HEK293 (cell line): ENCODE measurements around the gene CYB5R4.

ENCODE experiments used
- GFI1B ChIP-seq: fragments of 450-650 bp; formaldehyde crosslinking; IDR thresholded peaks from 2 replicates; pipeline ENCODE4 v1.5.1; 2016; ENCODE audit warnings: missing biosample characterization, missing genetic modification characterization
- GLI4 ChIP-seq: fragments of 450-650 bp; formaldehyde crosslinking; IDR thresholded peaks from 2 replicates; pipeline ENCODE4 v1.5.1; 2016; ENCODE audit warnings: missing biosample characterization, missing genetic modification characterization
- HIC1 ChIP-seq: fragments of 450-650 bp; formaldehyde crosslinking; IDR thresholded peaks from 2 replicates; pipeline ENCODE4 v1.5.1; 2016; ENCODE audit warnings: missing biosample characterization, missing genetic modification characterization
- KLF16 ChIP-seq: fragments of 450-650 bp; formaldehyde crosslinking; IDR thresholded peaks from 2 replicates; pipeline ENCODE4 v1.5.1; 2017; ENCODE audit warnings: missing biosample characterization, missing genetic modification characterization
- KLF17 ChIP-seq: fragments of 450-650 bp; formaldehyde crosslinking; IDR thresholded peaks from 2 replicates; pipeline ENCODE4 v1.5.1; 2016; ENCODE audit warnings: missing biosample characterization, missing genetic modification characterization
- PRDM4 ChIP-seq: fragments of 450-650 bp; formaldehyde crosslinking; IDR thresholded peaks from 2 replicates; pipeline ENCODE4 v1.5.1; 2017; ENCODE audit warnings: missing biosample characterization, missing genetic modification characterization
- REPIN1 ChIP-seq: fragments of 450-650 bp; formaldehyde crosslinking; IDR thresholded peaks from 2 replicates; pipeline ENCODE4 v1.5.1; 2017; ENCODE audit warnings: missing biosample characterization, missing genetic modification characterization, low read depth
- SCRT2 ChIP-seq: fragments of 450-650 bp; formaldehyde crosslinking; IDR thresholded peaks from 2 replicates; pipeline ENCODE4 v1.5.1; 2016; ENCODE audit warnings: missing biosample characterization, missing genetic modification characterization
- TCF7L2 ChIP-seq: IDR thresholded peaks from 2 replicates; pipeline ENCODE4 v1.6.1; 2011; ENCODE audit warnings: low read depth, mild to moderate bottlenecking, inconsistent platforms, low read length, moderate library complexity, borderline replicate concordance
- ZBTB11 ChIP-seq: fragments of 450-650 bp; formaldehyde crosslinking; conservative IDR thresholded peaks from 2 replicates; pipeline ENCODE4 v1.5.1; 2016; ENCODE audit warnings: low read depth, missing biosample characterization, missing genetic modification characterization
- ZFP41 ChIP-seq: fragments of 450-650 bp; formaldehyde crosslinking; IDR thresholded peaks from 2 replicates; pipeline ENCODE4 v1.5.1; 2016; ENCODE audit warnings: missing biosample characterization, missing genetic modification characterization, borderline replicate concordance
- ZFP69B ChIP-seq: fragments of 450-650 bp; formaldehyde crosslinking; IDR thresholded peaks from 2 replicates; pipeline ENCODE4 v1.5.1; 2016; ENCODE audit warnings: missing biosample characterization, missing genetic modification characterization
- ZNF10 ChIP-seq: fragments of 450-650 bp; formaldehyde crosslinking; IDR thresholded peaks from 2 replicates; pipeline ENCODE4 v1.5.1; 2017; ENCODE audit warnings: missing biosample characterization, missing genetic modification characterization
- ZNF133 ChIP-seq: fragments of 450-650 bp; formaldehyde crosslinking; IDR thresholded peaks from 2 replicates; pipeline ENCODE4 v1.5.1; 2016; ENCODE audit warnings: missing biosample characterization, missing genetic modification characterization
- ZNF211 ChIP-seq: fragments of 450-650 bp; formaldehyde crosslinking; IDR thresholded peaks from 2 replicates; pipeline ENCODE4 v1.5.1; 2016; ENCODE audit warnings: low read depth, missing biosample characterization, missing genetic modification characterization
- ZNF214 ChIP-seq: fragments of 450-650 bp; formaldehyde crosslinking; IDR thresholded peaks from 2 replicates; pipeline ENCODE4 v1.5.1; 2017; ENCODE audit warnings: missing biosample characterization, mild to moderate bottlenecking, missing genetic modification characterization, borderline replicate concordance
- ZNF324 ChIP-seq: fragments of 450-650 bp; formaldehyde crosslinking; IDR thresholded peaks from 2 replicates; pipeline ENCODE4 v1.5.1; 2016; ENCODE audit warnings: missing biosample characterization, missing genetic modification characterization
- ZNF366 ChIP-seq: fragments of 450-650 bp; formaldehyde crosslinking; conservative IDR thresholded peaks from 2 replicates; pipeline ENCODE4 v1.5.1; 2016; ENCODE audit warnings: missing biosample characterization, missing genetic modification characterization
- ZNF394 ChIP-seq: fragments of 450-650 bp; formaldehyde crosslinking; IDR thresholded peaks from 2 replicates; pipeline ENCODE4 v1.5.1; 2016; ENCODE audit warnings: missing biosample characterization, missing genetic modification characterization, mild to moderate bottlenecking, moderate library complexity, borderline replicate concordance
- ZNF404 ChIP-seq: fragments of 450-650 bp; formaldehyde crosslinking; IDR thresholded peaks from 2 replicates; pipeline ENCODE4 v1.5.1; 2017; ENCODE audit warnings: missing biosample characterization, missing genetic modification characterization
- ZNF426 ChIP-seq: fragments of 450-650 bp; formaldehyde crosslinking; IDR thresholded peaks from 2 replicates; pipeline ENCODE4 v1.5.1; 2017; ENCODE audit warnings: missing biosample characterization, missing genetic modification characterization, mild to moderate bottlenecking, inconsistent platforms, moderate library complexity
- ZNF488 ChIP-seq: fragments of 450-650 bp; formaldehyde crosslinking; IDR thresholded peaks from 2 replicates; pipeline ENCODE4 v1.5.1; 2016; ENCODE audit warnings: missing biosample characterization, missing genetic modification characterization
- ZNF501 ChIP-seq: fragments of 450-650 bp; formaldehyde crosslinking; IDR thresholded peaks from 2 replicates; pipeline ENCODE4 v1.5.1; 2016; ENCODE audit warnings: missing biosample characterization, missing genetic modification characterization
- ZNF664 ChIP-seq: fragments of 450-650 bp; formaldehyde crosslinking; IDR thresholded peaks from 2 replicates; pipeline ENCODE4 v1.5.1; 2016; ENCODE audit warnings: missing biosample characterization, missing genetic modification characterization
- ZNF677 ChIP-seq: fragments of 450-650 bp; IDR thresholded peaks from 2 replicates; pipeline ENCODE4 v1.5.0; 2018; ENCODE audit warnings: missing biosample characterization, mild to moderate bottlenecking, missing genetic modification characterization, moderate library complexity
- ZSCAN16 ChIP-seq: fragments of 450-650 bp; formaldehyde crosslinking; IDR thresholded peaks from 2 replicates; pipeline ENCODE4 v1.5.1; 2016; ENCODE audit warnings: missing biosample characterization, missing genetic modification characterization
- TF ChIP-seq, protein P1 (sequence below): fragments of 450-650 bp; formaldehyde crosslinking; IDR thresholded peaks from 2 replicates; pipeline ENCODE4 v1.5.1; 2016; ENCODE audit warnings: missing biosample characterization, missing genetic modification characterization, low read depth

CYB5R4 gene

GRCh38 chr6:83853178-83854000 lies 6.1 kb upstream of the CYB5R4 start, which contains the start of gene RIPPLY2 (continued):
- TF ChIP-seq ZBTB11: peak; percentile 74
- no peak for TF ChIP-seq ZFP41
- TF ChIP-seq ZNF324: no peak
- peak; percentile 34; the same call in 1 of the 2 replicates for TF ChIP-seq REPIN1 (tag by site-specific recombination)
- no peak for TF ChIP-seq ZNF404
- TF ChIP-seq ZNF394 (tag by site-specific recombination): peak; percentile 96
- TF ChIP-seq KLF16 (tag by site-specific recombination): peak; percentile 31; the same call in 1 of the 2 replicates
- TF ChIP-seq ZNF488 (tag by site-specific recombination): no peak
- TF ChIP-seq PRDM4: no peak
- no peak for TF ChIP-seq ZNF664
- TF ChIP-seq SCRT2 (tag by site-specific recombination): no peak
- peak; percentile 55; the same call in 1 of the 2 replicates for TF ChIP-seq KLF17
- TF ChIP-seq, protein P1, sequence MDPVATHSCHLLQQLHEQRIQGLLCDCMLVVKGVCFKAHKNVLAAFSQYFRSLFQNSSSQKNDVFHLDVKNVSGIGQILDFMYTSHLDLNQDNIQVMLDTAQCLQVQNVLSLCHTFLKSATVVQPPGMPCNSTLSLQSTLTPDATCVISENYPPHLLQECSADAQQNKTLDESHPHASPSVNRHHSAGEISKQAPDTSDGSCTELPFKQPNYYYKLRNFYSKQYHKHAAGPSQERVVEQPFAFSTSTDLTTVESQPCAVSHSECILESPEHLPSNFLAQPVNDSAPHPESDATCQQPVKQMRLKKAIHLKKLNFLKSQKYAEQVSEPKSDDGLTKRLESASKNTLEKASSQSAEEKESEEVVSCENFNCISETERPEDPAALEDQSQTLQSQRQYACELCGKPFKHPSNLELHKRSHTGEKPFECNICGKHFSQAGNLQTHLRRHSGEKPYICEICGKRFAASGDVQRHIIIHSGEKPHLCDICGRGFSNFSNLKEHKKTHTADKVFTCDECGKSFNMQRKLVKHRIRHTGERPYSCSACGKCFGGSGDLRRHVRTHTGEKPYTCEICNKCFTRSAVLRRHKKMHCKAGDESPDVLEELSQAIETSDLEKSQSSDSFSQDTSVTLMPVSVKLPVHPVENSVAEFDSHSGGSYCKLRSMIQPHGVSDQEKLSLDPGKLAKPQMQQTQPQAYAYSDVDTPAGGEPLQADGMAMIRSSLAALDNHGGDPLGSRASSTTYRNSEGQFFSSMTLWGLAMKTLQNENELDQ (tag by site-specific recombination): no peak
- TF ChIP-seq GFI1B: no peak
- peak; percentile 96 for TF ChIP-seq ZNF501 (tag by site-specific recombination)
- peak; percentile 54; the same call in 1 of the 2 replicates for TF ChIP-seq HIC1
- peak; percentile 83; the same call in 1 of the 2 replicates for TF ChIP-seq ZNF366 (tag by site-specific recombination)
- TF ChIP-seq GLI4 (tag by site-specific recombination): no peak
- no peak for TF ChIP-seq TCF7L2
- TF ChIP-seq ZNF426 (tag by site-specific recombination): no peak
- 0 out of 2 replicates have a peak, but pooled peaks have one; percentile 40 for TF ChIP-seq ZFP69B
- no peak for TF ChIP-seq ZNF133 (tag by site-specific recombination)
- no peak for TF ChIP-seq ZNF10 (tag by site-specific recombination)
- no peak for TF ChIP-seq ZSCAN16 (tag by site-specific recombination)
- TF ChIP-seq ZNF214: no peak
- no peak for TF ChIP-seq ZNF211 (tag by site-specific recombination)
- TF ChIP-seq ZNF677 (tag by site-specific recombination): no peak
